GM19193 (cell line): Measurements from ENCODE around the gene PODN.
A peak's percentile ranks its signal among the peaks of the same experiment; 100 is the strongest.

Source experiments
- POLR2A ChIP-seq: IDR thresholded peaks from 4 replicates; pipeline ENCODE4 v1.6.1; 2011; ENCODE audit not compliant: insufficient read depth, insufficient read length; ENCODE audit errors: extremely low read depth

PODN gene

GRCh38 chr1:53061859-53062707 lies at the start of gene PODN:
PODN (plus strand) TSS chr1:53062213; CDS start chr1:53069856, 7,643 bp downstream.
- no peak for TF ChIP-seq POLR2A

- peak; percentile 61 for TF ChIP-seq POLR2A
Observed at GRCh38 chr1:53014791-53015507, 47.1 kb upstream of the PODN start.

GRCh38 chr1:53015508-53015860 lies 46.5 kb upstream of the PODN start:
- no peak for TF ChIP-seq POLR2A

- no peak for TF ChIP-seq POLR2A
Observed at GRCh38 chr1:53016705-53017104, 45.3 kb upstream of the PODN start.

GRCh38 chr1:53020588-53020987 lies 41.4 kb upstream of the PODN start:
- TF ChIP-seq POLR2A: no peak

- no peak for TF ChIP-seq POLR2A
Observed at GRCh38 chr1:53022179-53022578, 39.8 kb upstream of the PODN start.

- TF ChIP-seq POLR2A: no peak
Observed at GRCh38 chr1:53023546-53023945, 38.5 kb upstream of the PODN start.

- TF ChIP-seq POLR2A: no peak
Observed at GRCh38 chr1:53024117-53024516, 37.9 kb upstream of the PODN start.

GRCh38 chr1:53025034-53025768 lies 36.8 kb upstream of the PODN start:
- TF ChIP-seq POLR2A: no peak

- no peak for TF ChIP-seq POLR2A
Observed at GRCh38 chr1:53025769-53026112, 36.3 kb upstream of the PODN start.

- no peak for TF ChIP-seq POLR2A
Observed at GRCh38 chr1:53026254-53026653, 35.8 kb upstream of the PODN start.

- TF ChIP-seq POLR2A: no peak
Observed at GRCh38 chr1:53031732-53032131, 30.3 kb upstream of the PODN start.

GRCh38 chr1:53037159-53037558 lies 24.9 kb upstream of the PODN start:
- no peak for TF ChIP-seq POLR2A

- no peak for TF ChIP-seq POLR2A
Observed at GRCh38 chr1:53038566-53038965, 23.4 kb upstream of the PODN start.

GRCh38 chr1:53043271-53043670 lies 18.7 kb upstream of the PODN start:
- TF ChIP-seq POLR2A: no peak
